GM21360 (cell line): Measurements from ENCODE around the gene PRIMA1.

Source experiments
- ATAC-seq: cut with Tn5 transposase; IDR thresholded peaks from one replicate; pipeline ENCODE4 v1.9.1; 2021; ENCODE audit warnings: mild to moderate bottlenecking, moderate library complexity; ENCODE audit not compliant: unreplicated experiment

The PRIMA1 gene, protein sequence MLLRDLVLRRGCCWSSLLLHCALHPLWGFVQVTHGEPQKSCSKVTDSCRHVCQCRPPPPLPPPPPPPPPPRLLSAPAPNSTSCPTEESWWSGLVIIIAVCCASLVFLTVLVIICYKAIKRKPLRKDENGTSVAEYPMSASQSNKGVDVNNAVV

DNA sequence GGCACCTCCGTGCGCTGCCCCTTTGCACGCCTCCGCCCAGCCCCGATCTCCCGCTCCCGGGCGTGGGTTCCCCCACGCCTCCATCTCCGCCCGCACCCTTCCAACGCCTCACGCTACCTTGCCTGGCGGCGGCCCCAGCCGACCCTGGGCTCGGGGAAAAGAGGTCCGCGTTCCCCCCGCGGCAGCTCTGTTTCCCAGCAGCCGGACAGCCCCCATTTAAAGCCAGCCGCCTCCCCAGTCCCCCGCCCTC is at the start of gene PRIMA1:
TSS of gene PRIMA1 (minus strand) at position 193 of the 250 bp plus-strand sequence. CDS start 767 bp downstream, outside the sequence.
- ATAC-seq: no peak

DNA sequence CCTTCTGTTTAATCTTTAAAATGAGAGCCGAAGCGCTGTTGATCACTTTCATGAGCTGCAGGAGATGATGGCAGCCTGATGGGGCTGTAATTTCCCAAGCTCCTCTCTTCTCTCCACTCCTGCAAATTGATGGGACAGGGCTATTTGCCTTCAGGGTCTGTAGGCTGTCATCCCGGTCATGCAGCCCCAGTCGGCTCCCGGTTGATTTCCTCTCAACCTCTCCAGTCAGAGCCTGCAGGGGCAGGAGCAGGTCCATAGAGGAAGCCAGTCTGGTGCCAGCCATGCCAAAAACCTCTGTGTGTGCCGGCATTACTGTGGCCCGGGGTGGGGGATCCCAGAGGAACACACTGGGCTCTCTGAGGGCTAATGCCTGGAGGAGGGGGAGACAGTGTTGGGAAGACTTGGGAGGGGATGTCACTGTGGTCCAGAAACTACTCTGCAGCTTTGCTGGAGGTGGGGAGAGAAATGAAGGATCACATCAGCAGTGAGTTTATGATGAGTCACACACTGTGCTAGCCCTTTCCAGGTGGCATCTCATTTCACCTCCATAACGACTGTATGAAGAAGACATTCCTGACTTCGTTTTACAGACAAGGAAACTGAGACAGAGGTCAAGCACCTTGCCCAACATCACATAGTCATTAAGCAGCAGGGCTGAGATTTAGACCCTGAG is 46.5 kb upstream of the PRIMA1 start:
- no peak for ATAC-seq

DNA sequence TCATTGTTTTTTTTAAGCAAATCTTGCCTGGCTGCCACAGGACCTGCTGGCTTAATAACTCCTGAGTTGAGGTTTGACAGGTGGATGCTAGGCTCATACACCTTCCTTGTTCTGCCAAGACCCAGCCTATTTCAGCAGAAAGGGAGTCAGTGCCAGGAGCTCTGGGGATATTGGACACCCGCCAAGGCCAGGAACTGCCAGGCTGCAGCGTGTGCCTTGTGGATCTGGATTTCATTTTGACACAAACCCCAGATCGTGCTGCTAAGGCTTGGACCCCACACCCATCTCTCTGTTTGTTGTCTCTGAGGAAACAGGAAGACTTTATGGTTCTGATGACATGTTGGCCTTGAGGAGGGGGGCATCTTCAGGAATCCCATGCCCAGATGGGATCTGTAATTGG is 44.4 kb upstream of the PRIMA1 start:
- no peak for ATAC-seq

DNA sequence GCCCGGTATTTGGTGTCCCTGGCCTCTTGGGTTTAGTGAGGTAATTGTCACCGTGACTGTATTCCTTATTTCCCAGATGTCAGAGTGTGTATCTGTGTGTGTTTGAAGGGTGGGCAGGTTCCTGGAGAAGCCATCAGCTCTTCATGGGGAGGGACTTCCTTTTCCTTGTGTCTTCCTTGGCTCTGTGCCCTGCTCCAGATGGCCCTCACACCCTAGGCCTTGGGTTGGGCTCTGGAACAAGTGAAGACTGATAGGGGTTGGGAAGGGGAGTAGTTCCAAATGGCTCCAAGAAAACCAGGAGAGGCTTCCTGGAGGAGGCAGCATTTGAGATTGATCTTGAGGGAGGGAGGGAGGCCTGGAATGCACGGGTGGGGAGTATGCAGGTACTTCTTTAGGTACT is 43.8 kb upstream of the PRIMA1 start:
- ATAC-seq: no peak

DNA sequence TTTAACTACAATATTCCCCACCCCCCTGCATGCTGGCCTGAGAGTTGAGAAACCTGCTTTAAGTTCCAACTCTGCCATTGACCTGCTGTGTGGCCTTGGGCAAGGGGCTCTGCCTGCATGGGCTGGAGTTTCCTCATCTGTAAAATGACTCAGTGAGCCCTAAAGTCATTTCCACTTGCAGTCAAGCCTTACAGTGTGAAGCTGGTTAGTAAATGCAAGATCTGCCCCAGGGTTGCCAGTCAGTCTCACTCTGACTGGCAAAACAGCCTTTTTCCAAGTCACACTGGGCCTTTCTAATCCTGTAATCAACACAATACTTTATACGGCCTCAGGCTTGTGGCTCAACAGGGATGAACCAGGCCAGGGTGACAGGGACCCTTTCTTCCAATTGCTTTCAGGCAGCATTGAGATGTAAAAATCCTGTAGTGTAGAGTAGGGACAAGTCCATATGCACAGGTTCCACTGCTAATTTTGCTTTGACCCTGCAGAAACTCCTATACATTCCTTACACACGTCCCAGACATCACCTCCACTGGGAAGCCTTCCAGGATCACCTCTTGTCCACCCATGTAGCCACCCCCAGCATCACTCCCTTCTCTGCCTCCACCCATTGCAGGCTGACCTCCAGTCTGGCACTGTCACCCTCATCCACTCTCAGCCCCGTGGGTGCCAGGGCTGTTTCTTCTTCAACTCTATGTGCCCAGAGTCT is 42.6 kb upstream of the PRIMA1 start:
- ATAC-seq: no peak

DNA sequence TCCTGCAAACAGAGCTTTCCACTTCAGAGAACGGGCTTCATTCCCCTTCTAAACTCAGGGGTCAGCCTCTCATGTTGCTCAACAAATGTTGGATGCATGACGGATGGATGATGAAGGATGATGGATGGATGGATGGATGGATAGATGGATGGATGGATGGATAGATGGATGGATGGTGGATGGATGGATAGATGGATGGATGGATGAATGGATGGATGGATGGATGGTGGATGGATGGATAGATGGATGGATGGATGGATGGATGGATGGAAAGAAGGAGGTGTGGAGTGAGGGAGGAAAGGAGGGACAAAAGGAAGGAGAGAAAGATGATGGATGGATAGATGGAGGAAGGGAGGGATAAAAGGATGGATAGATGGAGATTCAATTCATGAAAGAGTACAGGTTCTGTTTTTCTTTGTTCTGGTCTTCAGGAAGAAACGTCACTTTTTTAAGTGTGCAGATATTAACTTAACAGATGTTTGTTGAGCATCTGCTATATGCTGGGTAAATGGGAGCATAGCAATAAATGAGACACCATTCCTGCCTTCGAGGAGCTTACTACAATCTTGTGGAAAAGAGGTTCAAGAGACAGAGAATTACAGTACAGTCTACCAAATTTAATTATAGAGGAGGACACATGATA is 41.7 kb upstream of the PRIMA1 start:
- no peak for ATAC-seq

DNA sequence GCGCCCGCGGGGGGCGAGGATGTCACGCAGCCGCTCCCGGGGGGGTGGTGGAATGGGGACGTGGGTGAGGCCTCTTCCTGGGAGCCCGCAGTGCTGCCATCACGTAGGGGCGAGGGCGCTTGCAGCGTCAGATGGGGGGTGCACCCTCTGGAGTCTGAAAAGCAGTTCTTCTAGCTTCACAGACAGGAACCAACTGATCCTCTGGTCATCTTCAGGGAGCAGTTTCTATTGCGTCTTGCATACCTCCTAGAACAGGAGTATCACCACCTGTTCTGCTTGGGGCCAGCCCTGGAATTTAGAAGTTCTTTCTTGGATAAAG is 36.9 kb upstream of the PRIMA1 start:
- ATAC-seq: no peak

DNA sequence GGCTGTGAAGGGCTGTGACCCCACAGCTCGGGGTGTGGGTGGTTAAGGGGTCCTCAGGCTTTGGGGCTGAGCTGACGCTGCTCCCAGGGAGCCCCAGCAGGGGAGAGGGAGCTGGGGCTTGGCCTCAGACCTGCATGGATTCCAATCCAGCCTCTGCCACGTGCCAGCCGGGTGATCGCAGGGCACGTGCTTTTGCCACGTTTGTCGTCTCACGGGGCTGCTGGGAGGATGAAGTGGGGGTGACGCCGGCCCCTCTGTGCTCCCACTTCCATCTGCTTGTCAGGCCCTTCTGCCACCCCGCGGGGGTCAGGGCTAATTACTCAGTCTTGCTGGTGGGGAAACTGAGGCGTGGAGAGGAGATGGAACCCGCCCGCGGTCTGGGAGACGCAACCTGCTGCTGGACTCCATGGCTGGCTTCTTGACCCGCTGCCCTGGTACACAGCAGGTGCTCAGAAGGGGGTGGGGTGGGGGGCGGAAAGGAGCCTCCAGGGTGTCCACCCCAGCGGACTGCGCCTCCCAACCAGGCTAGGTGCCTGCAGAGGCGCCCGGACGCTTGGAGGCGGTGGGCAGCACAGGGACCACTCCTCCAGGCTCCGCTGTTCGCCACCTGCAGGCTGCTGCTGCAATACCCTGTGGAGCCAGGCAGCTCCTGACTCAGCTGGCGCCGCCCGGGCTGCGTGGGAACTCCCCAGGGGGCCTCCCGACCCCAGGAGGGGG is 36.4 kb upstream of the PRIMA1 start:
- ATAC-seq: no peak

DNA sequence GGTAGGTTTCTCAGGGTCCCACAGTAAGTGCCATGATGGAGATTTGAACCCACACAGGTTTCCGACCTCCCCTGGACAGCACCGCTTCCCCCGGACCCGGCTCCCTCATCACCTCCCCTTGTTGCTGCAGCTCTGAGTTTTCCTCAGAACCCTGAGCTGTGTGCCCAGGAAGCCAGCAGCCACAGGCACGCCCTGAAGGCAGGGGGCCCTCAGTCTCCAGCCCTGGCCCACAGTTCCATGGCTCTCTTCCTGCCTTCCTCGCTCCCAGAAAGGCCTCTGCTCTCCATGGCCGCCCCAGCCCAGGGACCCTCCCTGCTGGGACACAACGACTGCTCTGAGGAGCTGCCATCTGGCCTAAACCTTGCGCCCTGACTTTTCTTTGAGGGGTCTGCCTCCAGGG is 35.8 kb upstream of the PRIMA1 start:
- no peak for ATAC-seq

DNA sequence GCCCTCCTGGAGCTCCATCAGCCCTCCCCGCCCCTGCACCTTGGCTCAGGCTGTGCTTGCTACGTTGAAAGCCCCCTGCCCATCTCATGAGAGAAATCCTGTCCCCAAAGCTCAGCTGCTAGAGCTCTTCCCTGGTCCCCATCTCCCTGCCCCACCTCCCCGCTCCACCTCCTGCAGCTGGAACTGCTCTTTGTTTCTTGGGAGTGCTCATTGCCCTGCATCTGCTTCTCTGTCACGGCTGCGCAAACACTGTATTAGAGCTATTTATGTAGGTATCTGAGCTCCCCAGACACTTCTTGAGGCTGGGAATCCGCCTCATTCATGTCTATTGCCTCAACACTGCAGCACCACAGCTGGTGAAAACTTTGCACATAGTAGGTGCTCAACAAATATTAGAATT is 32.8 kb upstream of the PRIMA1 start:
- ATAC-seq: no peak

DNA sequence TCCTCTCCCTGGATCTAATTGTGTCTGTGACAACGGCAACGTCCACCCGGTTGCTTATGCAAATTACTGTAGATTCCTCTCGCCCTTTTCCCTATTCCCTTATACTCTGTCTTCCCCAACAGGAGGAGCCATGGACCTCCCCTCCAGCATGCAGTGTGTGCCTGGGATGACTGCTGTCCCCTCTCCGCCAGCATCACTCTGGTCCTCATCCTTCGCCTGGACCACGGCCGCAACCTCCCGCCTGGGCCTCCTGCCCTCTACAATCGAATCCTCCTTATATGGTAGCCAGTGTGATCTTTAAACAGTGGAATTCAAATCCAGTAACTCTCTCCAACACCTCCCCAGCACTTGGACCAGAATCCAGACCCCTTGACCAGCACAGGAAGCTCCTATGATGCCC is 30.6 kb upstream of the PRIMA1 start:
- ATAC-seq: no peak

DNA sequence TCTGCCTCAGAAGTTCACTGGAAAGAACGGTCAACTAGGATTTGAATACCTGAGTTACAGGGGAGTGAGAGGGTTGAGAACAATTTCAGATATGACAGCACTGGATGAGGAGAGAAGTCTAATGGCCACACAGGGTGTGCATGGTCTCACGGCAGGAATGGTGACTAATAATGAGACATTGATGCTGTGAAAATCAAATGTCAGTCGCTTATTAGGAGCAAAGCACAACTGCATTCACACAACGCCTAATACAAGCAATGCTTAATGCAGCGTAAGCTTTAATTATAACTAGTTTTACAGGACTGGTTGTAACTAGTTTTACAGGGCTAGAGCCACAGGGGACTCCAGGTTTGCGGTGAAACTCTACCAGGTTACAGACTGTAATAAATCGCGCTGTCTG is 23.4 kb upstream of the PRIMA1 start:
- ATAC-seq: no peak

DNA sequence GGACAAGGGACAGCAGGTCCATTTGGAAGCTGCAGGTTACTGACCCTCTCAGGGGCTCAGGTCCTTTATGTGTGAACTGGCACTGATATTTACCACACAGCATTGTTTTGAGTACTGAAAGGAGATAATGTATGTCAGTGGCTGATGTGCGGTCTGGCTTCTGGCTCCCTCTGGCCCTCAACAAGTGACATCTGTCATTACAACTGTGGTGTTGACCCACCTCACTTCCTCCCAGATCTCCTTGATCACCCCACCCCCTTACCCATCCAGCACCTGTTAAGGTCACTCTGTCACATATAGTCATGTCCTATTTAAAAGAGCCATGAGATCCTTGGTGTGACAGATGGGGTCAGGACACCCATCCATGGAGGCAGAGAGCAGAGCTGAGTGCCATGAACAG is 22.7 kb upstream of the PRIMA1 start:
- ATAC-seq: no peak

DNA sequence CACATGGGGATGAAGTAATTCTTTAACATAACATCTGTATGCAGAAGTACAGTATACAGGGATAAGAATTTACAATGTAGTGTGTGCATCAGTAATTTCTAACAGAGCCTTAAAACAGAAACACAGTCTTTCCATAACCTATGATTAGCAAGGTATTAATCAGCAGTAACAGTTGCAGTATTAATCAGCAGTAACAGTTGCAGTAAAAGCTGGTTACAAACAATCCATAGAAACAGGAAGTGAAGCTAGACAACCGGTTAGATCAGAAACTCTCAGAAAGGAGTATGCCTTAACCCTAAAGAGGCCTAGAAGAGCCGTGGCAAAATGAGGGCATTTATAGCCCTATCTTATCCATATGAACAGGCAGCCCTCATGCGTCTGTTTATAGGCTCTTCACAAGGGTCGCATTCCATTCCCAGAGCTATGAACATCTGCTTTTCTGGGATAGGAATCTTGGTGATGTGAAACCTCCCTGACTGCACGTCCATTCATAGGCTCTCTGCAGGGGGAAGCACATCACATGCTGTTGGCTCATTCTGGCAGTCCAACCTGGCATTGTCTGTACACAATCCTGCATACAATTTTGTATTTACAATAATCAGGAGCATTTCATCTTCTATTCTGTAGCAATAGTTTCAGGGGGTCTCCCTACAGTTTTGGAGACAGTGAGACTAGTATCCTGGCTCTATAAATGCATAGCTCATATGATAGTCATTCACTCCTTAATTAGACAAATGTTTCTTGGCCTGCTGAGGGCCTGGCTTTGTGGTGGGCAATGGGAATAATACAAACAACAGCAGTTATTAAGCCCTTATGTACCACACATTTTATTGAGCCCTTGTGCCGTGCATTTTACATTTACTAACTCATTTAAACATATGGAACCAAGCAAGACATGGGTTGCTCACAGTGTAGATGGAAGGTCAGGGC is 21.5 kb upstream of the PRIMA1 start:
- peak; percentile 85 for ATAC-seq

DNA sequence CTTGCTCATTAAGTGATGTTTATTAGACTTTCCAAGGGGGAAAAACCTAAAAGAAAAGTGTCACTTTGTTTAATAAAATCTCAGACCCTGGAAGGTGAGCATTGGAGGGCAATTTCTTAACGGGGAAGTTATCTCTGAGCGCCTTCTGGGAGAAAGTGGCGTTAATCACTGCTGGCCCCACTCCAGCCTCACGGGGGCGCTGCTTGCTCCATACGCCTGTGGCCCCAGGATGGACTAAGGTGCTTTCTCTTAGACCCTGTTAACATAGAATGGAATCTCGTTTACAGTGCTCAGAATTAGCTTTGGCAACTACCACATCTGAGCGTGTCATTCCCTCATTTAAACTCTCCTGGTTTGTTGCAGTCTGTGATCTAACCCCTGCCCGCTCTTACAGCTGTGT is 16.4 kb upstream of the PRIMA1 start:
- no peak for ATAC-seq

DNA sequence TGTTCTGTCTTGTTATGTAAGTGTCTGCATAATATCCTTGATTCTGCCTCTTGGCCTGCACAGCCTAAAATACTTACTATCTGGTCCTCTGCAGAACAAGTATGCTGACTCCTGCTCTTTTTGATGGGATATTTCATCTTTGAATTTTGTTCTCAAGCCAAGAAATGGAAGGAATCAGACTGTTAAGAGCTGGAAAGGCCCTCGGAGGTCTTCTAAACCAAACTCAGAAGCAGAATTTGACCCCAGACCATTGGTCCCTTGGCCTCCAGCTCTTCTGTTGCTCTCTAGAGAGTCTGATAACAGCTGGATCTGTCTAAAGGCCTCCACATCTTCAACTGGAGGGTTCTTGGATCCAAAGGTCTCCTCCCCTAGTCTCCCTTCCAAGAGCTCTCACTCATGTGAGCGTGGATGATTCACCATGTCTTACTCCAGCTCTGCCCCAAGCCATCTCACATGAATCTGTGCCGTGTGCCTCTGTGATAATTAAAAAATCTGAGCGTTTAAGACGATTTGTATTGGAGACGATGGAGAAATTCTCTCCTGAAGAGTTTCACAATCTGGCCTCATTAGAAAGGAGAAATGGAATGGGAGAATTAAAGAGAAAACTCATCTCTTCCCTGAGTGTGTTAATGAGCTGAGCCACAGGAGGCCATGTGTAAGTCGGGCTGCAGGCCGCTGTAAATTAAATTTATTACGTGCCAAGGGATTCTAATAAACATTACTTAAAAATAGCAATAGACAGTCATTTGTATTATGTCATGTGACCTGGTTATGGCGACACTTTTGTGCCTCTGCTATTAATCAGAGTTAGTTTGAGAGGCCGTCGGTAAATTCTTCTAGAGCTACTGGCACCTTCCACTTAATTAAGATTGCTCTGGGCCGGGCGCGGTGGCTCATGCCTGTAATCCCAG is 15.4 kb upstream of the PRIMA1 start:
- no peak for ATAC-seq

DNA sequence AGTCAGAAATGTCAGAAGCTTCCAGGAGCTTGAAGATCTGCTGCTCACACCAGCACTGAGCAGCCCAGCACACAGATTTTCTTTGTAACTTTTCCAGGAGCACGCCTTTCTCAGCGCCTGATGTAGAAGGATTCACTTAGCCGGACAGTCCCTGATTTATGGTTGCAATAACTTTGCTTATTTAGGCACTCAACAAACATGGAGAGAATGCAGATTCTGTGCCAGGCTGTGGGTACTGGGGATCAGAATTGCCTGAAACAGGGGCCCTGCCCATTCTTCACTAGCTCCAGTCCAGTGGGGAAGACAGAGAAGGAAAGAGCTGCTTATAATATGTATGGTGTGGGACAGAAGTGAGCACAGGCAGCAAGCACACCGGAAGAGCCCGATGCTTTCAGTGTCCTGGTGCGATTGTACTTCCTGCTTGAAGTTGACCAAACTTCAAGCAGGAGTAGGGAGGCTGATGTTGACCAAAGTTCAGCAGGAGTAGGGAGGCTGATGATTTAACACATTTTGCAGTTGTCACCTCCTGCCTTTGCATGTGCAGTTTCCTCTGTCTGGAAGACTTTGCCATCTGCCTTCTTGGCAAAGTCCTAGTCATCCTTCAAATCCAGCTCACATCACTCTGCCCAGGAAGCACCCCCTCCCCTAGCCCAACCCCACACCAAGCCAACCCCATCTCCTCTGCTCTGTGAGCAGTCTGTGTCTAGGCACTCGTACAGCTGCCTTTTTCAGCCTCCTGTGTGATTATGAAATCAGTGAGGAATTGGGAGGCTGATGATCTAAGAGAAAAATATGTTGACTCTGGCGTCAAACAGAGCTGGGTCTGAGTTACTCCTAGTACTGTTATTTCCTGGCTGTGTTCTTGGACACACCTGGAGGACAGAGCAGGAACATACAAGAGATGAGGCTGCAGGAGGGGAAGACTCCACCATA is 12.0 kb upstream of the PRIMA1 start:
- no peak for ATAC-seq

DNA sequence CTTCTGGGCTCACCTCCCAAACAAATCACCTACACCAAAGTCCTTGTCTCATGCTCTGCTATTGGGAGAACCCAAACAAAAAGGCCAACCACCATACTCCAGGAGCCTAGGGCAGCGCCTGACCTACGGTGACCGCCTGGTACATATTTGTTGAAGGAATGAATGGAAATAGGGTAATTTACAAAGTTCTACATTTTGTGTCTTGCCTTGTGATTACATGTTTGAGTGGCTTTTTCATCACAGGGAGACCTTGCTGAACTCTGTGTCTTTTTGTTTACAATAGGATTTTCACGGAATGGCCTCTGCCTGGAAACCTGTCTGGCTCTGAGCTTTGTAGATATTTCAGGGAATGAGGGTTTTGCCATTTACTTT is 11.3 kb upstream of the PRIMA1 start:
- no peak for ATAC-seq

DNA sequence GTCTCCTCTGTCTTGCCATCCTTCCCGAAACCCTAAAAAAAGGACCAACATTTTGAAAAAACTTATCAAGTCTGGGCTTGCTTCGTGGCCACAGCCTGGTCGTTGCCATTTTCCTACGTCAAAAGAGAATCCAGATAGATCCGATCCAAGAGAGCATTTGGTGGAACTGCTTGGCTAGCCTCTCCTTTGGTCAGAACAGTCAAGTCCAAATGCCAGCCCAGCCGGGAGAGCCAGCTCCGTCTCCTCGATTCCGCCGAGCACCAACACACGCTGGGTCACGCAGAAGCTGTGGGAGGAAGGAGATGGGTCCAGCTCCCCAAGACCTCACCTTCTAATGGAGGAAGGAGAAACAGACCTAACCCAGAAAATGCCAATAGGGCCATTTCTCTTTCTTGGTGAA is 9.3 kb upstream of the PRIMA1 start:
- ATAC-seq: no peak
